Activated CD8-positive, alpha-beta memory T cell treated with anti-CD3 and anti-CD28 coated beads for 48 hours (primary cell): ENCODE results near the gene DDI1.

ENCODE experiments used
- DNase-seq, 3 experiments: peaks; one replicate each; pipeline ENCODE4 v3.0.0-alpha.2; 2020; ENCODE audit warnings: low read depth in 2 of 3, low spot score in 2 of 3

Gene DDI1

DNA sequence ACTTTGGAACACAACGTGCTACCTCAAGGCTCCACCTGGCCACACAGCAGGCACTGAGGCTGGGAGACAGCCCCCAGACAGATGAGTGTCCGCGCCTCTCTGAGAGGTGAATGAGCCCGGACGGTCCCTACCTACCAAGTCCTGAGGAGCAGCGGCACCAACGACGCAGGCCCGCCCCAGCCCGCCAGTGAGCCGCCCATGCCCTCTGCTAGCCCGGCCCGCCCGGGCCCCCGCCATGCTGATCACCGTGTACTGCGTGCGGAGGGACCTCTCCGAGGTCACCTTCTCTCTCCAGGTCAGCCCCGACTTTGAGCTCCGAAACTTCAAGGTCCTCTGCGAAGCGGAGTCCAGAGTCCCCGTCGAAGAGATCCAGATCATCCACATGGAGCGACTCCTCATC is at the start of gene DDI1:
Gene DDI1 (plus strand): TSS at position 53 of the 400 bp plus-strand sequence. CDS start 183 bp downstream, at position 236.
- no peak for DNase-seq

DNA sequence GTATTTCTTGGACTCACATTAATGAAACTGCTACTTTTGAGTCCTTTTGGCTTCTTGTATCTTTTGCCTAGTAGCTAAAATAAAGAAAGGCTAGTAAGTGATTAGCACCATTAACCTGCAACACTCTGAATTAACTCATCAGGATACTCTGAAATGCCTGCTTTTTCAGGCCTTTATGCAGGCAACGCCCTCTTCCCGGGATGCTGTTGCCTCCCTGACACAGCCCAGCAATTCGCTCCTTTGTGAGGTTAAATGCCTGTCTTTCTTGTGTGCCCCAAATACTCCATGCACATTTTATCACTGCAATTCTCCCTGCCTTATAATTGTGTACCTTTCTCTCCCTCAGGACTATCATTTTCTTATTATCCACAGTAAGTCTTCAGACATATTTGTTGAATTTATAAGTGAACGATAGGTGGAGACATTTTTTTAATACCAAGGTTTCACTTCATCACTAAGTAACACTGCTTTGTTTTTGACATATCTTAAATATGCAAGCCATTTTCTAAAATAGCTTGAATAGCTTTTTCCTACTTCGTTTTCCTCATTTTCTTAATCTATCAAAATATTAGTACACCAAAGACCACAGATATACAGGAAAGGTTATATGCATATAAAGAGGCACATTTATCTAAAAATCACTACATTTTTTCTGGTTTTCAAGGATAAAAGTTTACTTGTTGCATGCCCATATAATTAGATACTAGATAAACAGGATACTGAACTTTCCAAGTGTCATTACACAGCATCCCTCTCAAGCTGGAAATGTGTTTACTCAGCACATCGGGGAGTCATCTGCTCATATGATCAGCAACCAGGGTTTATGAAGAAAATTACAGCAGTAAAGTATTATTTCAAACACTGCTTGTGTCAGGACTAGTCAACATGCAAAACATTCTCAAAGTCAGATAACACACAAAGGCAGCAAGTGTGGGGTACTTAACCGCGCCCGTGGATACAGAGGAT is 48.5 kb upstream of the DDI1 start:
- DNase-seq, result no peak

DNA sequence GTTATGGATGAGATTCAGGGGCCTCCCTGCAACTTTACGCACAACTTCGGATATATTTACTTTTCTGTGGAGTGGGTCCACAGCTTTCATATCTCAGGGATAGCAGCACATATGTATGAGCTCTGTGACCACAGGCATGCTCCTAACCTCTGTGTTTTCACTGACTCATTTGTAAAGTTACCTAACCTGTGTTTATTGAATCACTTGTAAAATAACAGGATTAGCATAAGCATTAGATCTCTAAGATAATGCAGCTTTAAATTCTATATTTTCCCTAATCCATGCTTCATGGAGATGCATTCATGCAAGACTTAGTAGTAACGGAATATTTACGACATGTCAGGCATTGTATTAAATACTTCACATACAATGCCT is 47.9 kb upstream of the DDI1 start:
- no peak for DNase-seq

DNA sequence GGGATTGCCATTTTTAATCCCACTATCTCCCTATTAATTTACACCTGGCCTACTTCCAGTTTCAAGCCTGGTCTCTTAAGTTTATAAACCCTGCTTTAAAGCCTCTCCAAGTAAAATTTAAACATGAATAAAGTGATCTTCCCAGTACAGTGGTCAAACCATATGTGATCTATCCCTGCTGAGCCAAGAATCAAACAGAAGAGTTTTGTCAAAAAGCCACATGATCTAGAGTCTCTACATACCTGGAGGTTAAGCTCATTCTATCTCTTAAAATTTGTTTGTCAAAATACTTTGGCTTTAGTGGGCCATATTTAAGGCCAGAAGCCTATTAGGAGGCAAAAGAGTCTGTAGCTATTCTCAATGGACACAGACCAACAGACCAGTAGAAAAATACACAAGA is 42.9 kb upstream of the DDI1 start:
- DNase-seq, result no peak

DNA sequence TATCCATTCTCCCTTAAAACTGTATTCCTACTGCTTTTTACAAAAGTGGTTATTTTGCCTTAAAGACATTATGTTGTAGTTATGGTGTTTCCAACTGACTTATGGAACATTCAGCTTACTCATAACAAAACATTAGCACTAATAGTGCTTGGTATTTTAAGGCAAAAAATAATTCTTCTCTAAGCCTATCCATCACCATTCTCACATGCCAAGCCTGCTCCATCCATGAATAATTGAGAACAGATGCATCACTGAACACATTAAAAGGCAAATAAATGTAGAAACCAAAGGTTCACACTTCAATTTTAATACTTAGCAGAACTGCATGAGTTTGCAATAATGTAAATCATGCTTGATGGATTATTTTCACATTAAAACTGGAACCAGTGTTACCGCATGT is 42.3 kb upstream of the DDI1 start:
- DNase-seq, result no peak

DNA sequence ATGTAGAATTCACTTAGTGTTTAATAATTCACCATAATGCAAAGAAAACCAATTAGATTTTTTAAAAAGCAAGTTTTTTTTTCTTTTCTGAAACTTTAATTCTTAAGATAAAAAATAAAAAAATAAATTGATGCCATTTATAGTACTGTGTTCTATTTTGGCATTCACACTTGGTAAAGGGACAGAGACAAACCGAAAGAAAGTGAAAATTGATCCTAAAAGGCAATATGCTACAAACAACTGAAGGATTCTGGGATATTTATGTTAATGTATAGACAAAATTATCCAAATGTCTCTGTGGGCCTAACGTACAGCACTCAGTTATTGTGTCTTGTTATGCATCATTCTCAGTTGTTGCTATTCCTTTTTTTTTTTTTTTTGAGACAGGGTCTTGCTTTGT is 41.9 kb upstream of the DDI1 start:
- DNase-seq, result no peak

DNA sequence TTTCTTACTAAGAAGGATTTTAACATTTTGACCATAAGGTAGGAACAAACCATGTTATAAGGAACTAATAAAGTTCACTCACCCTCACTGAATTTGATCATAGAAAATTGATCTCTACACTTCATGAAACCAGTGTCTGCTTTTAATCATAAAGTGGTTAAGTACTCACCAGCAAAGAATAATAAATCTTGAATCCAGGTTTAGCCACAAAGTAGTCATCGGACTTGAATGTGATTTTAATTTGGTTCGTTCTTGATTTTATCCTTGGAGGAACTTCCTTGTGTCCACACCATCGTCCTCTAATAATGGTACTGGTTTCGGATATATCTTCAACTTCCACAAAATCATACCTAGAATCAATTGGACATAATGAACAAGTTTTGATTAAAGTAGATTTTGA is 40.5 kb upstream of the DDI1 start:
- DNase-seq, result no peak

DNA sequence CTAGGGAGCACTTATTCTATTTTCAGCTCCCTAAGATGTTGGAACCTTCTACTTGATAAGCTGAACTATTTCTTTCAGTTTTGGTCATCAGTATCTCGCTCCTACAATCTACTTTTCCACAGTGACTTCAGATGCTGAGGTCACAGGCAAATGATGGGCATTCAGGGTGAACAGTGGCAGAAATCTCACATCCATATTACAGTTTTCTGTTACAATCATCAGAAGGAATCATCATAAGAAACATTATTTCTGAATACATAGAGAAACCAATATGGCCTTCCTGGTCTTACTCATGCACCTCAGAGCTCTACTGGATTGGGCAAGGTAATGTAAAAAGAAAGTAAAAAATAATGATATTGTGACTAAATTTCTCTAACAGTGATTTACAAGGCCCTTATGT is 39.4 kb upstream of the DDI1 start:
- no peak for DNase-seq

DNA sequence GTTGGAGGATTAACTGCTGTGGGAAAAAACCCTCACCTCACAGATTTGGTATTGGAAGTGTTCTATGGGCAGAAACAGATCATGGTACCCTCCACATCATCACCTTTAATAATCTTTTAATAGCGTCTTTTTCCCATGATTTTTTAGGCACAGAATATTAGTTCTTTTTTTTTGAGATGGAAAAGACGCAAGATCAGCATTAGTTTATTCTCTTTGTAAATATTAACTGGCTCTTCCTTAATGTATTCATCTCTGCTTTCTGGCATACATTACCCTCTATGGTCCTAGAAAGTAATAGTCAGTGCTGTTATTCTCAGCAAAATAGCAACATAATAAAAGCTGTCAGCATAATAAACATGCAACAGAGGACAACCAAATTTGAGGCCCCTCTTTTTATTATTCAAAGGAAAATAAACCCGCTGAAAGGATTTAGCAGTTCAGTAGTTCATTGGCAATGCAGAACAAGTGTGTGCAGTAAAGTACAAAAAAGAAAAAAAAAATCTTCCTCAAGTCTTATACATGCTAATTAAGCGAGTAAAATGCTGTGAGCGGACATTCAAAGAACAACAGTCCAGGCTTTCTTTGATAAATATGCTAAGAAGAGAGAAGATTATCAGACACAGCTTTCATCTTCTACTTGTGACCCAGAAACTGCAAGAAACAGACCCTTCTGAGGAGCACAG is 37.5 kb upstream of the DDI1 start:
- DNase-seq, result no peak

DNA sequence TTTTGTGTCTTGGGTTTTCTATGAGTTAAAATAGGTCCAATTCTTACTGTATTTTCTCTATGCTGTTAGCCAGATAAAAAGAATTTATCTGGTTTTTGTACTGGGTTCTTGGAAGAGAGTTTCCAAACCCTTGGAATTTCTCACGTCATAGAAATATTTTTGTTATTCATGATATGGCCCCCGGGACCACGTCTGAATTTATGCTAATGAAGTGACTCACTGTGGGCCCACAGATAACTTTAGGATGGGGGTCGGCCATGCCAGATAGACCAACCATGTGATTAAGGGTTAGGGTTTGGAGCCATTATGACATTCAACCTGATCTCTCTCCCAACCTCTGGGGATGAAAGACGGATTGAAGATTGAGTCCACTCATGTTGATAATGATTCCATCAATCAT is 35.6 kb upstream of the DDI1 start:
- DNase-seq, result no peak

DNA sequence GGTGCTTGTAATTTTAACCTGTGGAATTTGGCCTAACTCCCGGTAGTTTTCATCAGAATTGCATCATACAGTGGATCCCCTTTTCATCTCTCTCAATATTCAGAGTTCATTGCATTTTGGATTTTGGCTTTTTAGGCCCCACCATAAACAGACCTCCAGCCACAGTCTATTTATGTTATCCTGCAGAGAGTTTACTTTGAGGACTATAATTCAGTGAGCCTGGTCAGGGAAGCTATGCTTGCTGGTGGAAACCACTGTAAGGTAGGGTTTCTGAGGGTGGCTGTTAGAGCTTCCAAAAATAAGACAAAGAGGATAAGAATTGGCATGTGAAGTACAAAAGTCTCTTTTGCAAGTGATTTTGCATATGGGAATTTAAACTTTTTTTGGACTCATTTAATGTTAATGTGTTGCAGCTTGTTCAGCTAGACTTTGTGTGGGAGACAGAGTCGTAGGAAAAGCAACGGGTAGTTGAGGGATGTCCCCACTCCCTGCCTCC is 34.8 kb upstream of the DDI1 start:
- DNase-seq, result no peak

DNA sequence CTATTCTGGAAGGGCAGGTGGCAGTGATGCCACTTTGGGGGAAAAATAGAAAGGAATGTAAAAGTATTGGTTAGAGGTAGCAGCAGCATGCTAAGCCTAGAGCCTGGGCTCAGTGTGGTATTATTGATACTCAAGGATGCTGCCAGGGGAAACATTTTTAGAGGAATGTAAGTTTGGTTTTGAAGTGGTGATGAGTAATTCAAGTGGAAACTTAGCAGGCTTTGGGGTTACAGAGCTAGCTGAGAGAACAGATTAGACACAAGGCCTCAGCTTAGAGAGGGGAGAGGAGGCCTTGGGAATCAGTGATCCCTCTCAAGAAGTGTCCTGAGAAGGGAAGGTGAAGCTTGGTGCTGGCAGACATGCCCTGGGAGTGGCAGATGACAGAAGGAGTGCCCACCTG is 32.9 kb upstream of the DDI1 start:
- DNase-seq, result no peak

DNA sequence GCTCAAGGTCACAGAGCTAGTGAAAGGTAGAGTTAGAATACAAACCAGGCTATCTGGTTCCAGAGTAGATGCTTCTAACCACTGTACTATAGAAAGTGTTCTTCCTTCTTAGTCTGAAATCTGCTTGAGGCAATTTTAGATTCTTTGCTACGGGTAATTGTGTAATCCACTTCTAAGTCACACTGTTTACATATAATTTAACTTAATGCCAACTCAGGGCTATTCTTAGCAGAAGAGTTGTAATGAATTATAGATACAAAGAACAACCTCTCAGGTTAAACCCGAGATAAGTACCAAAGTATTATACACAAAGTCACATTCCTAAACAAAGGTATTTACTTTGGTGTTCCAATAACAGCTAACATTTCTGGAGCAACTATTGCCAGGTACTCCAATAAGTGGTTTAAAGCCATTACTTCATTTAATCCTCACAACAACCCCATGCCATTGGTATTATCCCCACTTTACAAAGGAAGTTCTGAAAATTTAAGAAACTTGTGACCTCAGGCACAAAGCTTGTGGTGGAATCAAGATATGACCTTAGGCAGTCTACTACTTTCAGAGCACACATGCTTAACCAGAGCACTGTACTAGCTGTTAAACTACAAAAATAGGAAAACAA is 31.1 kb upstream of the DDI1 start:
- DNase-seq, result no peak

DNA sequence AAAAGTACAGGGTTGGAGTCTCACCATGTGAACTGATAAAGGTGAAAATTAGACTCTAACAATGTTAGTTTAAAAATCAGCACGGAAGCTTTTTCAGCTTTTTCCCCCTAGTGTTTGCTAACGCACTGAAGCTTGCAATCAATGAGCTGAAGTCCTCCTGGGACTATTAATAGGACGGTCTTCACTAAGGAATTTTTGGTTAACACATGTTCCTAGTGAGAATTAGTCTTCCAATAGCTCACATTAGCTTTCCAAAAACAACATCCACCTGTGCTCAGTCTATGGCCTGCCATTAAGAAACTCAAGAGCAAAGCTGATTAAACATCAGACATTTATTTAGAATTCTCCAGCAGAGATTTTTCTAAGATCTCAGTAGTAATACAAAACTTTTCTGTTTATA is 26.7 kb upstream of the DDI1 start:
- no peak for DNase-seq

DNA sequence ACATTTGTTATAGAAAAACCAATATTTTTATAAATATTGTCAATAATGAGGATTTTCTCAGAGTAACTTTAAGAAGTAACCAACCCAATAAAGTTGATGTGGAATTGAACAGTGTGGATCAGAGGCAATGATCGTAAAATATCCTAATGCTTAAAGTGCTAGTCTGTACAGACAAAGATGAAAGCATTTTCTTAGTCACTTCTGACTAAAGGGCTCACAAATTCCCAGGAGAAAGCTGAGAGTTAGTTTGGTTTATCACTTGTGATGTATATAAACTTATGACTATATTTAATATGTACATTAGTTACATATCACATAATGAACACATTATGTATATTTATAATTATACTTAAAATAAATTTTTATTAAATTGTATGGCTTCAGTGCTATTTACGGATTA is 25.4 kb upstream of the DDI1 start:
- no peak for DNase-seq

DNA sequence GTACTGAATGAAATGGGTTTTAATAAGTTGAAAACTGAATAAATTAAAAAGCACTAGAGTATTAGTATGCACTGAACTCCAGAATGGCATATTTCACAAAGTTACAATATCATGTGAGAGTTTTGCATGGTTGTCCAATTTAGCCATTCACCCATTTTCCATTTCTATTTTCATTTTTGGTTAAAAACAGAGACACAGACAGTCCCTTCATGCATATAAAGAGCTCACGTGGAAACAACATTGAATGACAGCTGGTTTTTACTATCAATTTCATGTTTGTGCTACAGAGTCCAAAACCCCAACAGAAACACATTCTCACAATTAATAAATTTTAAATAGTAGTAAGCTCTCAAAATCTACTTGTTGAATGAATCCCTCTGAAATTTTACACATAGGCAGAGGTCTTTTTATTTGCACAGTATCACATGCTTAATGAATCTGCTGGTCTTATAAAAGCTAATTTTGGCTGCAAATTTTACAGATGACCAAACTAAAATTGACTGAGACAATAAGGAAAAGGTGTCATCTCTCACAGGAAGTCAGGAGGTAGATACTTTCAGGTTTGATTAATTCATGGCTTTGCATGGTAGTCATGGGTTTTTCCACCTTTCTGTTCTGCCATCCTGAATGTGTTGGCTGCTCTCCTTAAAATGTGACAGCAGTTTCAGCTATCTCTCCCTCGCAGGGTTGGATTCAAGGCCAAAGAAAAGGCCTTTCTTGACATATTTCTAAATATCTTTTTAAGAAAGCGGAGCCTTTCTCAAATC is 20.6 kb upstream of the DDI1 start:
- DNase-seq, result no peak

DNA sequence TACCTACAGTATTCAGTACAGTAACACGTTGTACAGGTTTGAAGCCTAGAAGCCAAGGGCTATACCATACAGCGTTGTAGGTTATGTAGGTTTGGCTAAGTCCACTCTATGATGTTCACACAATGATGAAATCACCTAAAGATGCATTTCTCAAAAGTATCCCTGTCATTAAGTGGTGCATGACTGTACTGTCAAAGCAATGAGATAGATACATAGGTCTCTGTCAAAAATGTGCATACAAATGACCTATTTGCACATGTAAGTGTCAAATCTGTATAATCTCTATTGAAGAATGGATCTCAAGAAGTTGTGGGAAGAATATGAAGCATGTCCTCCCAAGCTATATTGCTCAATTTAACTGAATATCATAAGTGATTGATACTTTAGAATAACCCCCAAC is 11.9 kb upstream of the DDI1 start:
- DNase-seq, result no peak

DNA sequence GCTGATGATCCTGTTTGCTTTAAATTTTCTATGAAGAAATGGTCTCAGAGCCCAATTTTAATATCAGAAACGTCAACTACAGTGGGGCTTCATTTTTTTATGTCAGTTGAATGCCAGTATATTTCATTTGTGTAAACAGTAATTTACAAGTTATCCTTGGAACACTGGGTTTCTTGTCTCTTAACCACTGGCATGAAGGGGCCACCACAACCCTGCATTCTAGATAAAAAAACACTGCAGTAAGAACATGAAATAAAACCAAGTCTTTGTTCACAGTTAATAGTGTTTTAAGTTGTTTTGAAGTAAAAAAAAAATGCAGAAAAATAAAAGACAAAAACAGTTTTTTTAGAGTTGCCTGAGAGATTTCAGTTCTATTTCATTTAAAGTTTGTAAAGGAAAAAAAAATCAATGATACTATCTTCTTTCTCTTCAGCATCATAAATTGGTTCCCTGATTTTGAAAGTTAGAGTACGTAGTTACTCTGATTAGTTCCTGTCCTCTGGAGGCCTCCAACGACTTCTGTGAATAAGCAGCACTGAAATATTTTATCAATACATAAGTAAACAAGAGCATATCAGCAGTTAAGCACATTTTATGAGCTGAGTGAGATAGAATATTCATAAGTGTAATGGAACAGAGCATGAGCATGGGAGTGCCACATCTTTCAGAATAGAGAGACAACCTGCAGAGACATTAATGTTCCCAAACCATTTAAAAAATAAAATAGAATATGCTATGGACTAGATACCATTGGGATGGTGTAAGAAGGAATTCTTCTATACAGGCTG is 7.8 kb upstream of the DDI1 start:
- no peak for DNase-seq

DNA sequence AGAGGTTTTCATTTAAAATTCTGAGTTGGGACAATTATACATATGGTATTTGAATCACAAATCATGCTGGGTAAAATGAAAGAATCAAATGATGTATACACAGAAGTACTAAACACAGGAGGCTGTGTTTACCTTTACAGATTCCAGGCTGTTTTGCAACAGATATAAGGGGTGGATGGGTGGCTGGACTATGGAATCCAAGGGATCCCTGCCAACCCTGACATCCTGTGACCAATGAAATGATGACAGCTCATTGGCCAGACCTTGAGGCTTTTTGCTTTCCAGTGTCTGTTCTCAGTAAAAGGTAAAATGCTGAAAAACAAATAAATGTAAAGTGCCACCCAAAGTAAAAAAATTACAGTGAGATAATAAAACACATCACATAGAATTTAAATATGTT is 3.3 kb upstream of the DDI1 start:
- DNase-seq, result no peak

DNA sequence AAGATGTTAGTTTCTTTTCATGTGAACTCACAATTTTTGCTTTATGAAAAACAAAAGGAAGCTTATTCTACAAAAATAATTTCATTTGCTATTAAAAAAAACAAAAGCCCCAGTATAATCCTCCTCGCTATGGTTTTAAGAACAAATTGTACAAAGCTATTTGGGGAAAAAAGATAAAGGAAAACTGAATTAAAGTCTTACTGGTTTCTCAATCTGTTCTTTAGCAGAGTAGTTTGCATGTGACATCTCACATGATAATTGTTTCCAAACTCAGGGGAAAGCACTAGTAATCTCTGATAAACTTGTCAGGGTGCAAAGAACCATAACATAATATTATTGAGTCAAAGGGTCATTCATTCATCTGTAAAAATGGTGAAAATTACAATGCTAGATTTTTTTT is 2.9 kb upstream of the DDI1 start:
- DNase-seq, result no peak
